Lower leg skin (tissue), 3 donors: Measurements from ENCODE around the gene THADA.

ENCODE experiments used
- CTCF ChIP-seq, 3 donors: fragments of 450-650 bp; IDR thresholded peaks; one replicate each; pipeline ENCODE4 v1.5.1; 2016; ENCODE audit warnings: antibody characterized with exemption in 3 of 3, mild to moderate bottlenecking in 3 of 3, moderate library complexity in 2 of 3
- POLR2A ChIP-seq, 2 donors: fragments of 450-650 bp; IDR thresholded peaks; one replicate each; pipeline ENCODE4 v1.6.1; 2016 to 2017; ENCODE audit warnings: antibody characterized with exemption in 2 of 2, mild to moderate bottlenecking in 1 of 2, moderate library complexity in 1 of 2

- TF ChIP-seq CTCF (IDR thresholded peaks at IDR 0.05) (no peak), POLR2A (IDR thresholded peaks at IDR 0.05) (no peak)
Measured at GRCh38 chr2:43186679-43187374, 409.0 kb downstream of the THADA start.
